CD4-positive, alpha-beta T cell treated with Interleukin-2 at 100 ng/mL for 4 hours (primary cell): Measurements from ENCODE around the gene LTB.

Experiments
- DNase-seq: peaks from one replicate; pipeline ENCODE4 v3.0.0-alpha.2; 2020; ENCODE audit warnings: low spot score

LTB gene

GRCh38 chr6:31582230-31582643 lies at the start of gene LTB:
Gene LTB (minus strand): TSS chr6:31582424. CDS start chr6:31582417, 7 bp downstream.
- DNase-seq = peak; percentile 88

- no peak for DNase-seq
Observed at GRCh38 chr6:31631681-31632278, 49.6 kb upstream of the LTB start.

GRCh38 chr6:31631209-31631608 lies 49.0 kb upstream of the LTB start:
- DNase-seq = no peak

- no peak for DNase-seq
Observed at GRCh38 chr6:31630177-31630934, 48.1 kb upstream of the LTB start.

GRCh38 chr6:31629014-31629413 lies 46.8 kb upstream of the LTB start:
- no peak for DNase-seq

GRCh38 chr6:31627690-31628287 lies 45.6 kb upstream of the LTB start:
- DNase-seq = no peak

GRCh38 chr6:31626952-31627351 lies 44.7 kb upstream of the LTB start:
- no peak for DNase-seq

- DNase-seq = no peak
Observed at GRCh38 chr6:31624070-31624469, 41.8 kb upstream of the LTB start.

GRCh38 chr6:31622684-31623091 lies 40.5 kb upstream of the LTB start:
- no peak for DNase-seq

GRCh38 chr6:31621991-31622390 lies 39.8 kb upstream of the LTB start:
- DNase-seq = no peak

GRCh38 chr6:31621320-31621939 lies 39.2 kb upstream of the LTB start:
- no peak for DNase-seq

- no peak for DNase-seq
Observed at GRCh38 chr6:31620586-31621319, 38.5 kb upstream of the LTB start, which contains the start of gene PRRC2A. Gene PRRC2A (plus strand): TSS chr6:31620715. CDS start chr6:31622790, 2,075 bp downstream.

GRCh38 chr6:31619805-31620585 lies 37.8 kb upstream of the LTB start:
- peak; percentile 98 for DNase-seq

GRCh38 chr6:31617010-31617409 lies 34.8 kb upstream of the LTB start:
- no peak for DNase-seq

GRCh38 chr6:31615748-31616147 lies 33.5 kb upstream of the LTB start:
- DNase-seq = no peak

GRCh38 chr6:31614684-31615578 lies 32.7 kb upstream of the LTB start, which contains the start of gene AIF1:
Gene AIF1 (plus strand): TSS chr6:31615234. CDS start chr6:31615330, 96 bp downstream.
- DNase-seq = no peak

GRCh38 chr6:31614075-31614619 lies 31.9 kb upstream of the LTB start:
- no peak for DNase-seq

- no peak for DNase-seq
Observed at GRCh38 chr6:31610968-31611367, 28.7 kb upstream of the LTB start.

- no peak for DNase-seq
Observed at GRCh38 chr6:31609519-31610406, 27.5 kb upstream of the LTB start.
